PC-3 (cell line): ENCODE results near the gene PRMT9.

ENCODE experiments used
- CTCF ChIP-seq: fragments of 300-600 bp; sonication (generic); conservative IDR thresholded peaks from 2 replicates; pipeline ENCODE4 v1.5.1; 2017; ENCODE audit warnings: antibody characterized with exemption, low read depth, mild to moderate bottlenecking, low read length
- EZH2 ChIP-seq: fragments of 300-600 bp; sonication (generic); IDR thresholded peaks from one replicate; pipeline ENCODE4 v1.6.1; 2017; ENCODE audit warnings: antibody characterized with exemption, mild to moderate bottlenecking, low read length; ENCODE audit not compliant: unreplicated experiment

- TF ChIP-seq CTCF (no peak), EZH2 (no peak)
Observed at GRCh38 chr4:147640331-147640730, 43.6 kb downstream of the PRMT9 start.
